GM12864 (cell line): ENCODE data around the gene DUSP2.

Source experiments
- DNase-seq: peaks from one replicate; pipeline ENCODE4 v3.0.0-alpha.2; 2011; ENCODE audit warnings: low read depth
- H3K4me3 ChIP-seq: 2 replicates; pipeline ENCODE4 v1.5.1; 2011; ENCODE audit warnings: mild to moderate bottlenecking, low read depth, low read length, control low read depth
- CTCF ChIP-seq: IDR thresholded peaks from 2 replicates; pipeline ENCODE4 v1.5.1; 2011; ENCODE audit warnings: low read depth, mild to moderate bottlenecking, moderate library complexity, low read length, control low read depth, inconsistent platforms; ENCODE audit errors: missing control alignments

The DUSP2 gene

GRCh38 chr2:96145036-96145847, at the start of gene DUSP2:
Gene DUSP2 (minus strand): TSS chr2:96145440. CDS start chr2:96145354, 86 bp downstream.
- TF ChIP-seq CTCF, result no peak
- peak; percentile 81 for DNase-seq
- H3K4me3 ChIP-seq, result peak within 1 kb of the TSS; percentile 68

- no peak for DNase-seq
- H3K4me3 ChIP-seq, result no peak overlapping the region
- TF ChIP-seq CTCF, result no peak
Observed at GRCh38 chr2:96191937-96192670, 46.9 kb upstream of the DUSP2 start.

- H3K4me3 ChIP-seq, result no peak overlapping the region
- no peak for TF ChIP-seq CTCF
Observed at GRCh38 chr2:96188821-96189526, 43.7 kb upstream of the DUSP2 start.

GRCh38 chr2:96186562-96186961, 41.3 kb upstream of the DUSP2 start:
- no peak for TF ChIP-seq CTCF
- DNase-seq, result no peak
- no peak overlapping the region for H3K4me3 ChIP-seq

More at GRCh38 chr2:96188821-96189526, 43.7 kb upstream of the DUSP2 start:
- no peak for DNase-seq

GRCh38 chr2:96185516-96185915, 40.3 kb upstream of the DUSP2 start:
- DNase-seq, result no peak
- no peak overlapping the region for H3K4me3 ChIP-seq
- no peak for TF ChIP-seq CTCF

- no peak for DNase-seq
- H3K4me3 ChIP-seq, result no peak overlapping the region
- TF ChIP-seq CTCF, result no peak
Observed at GRCh38 chr2:96184989-96185388, 39.7 kb upstream of the DUSP2 start.
